Activated T-helper 1 cell treated with Interleukin-2 at 50 U/mL for 16 hours (primary cell): ENCODE measurements around the gene RFNG.
A peak's percentile ranks its signal among the peaks of the same experiment; 100 is the strongest.

Source experiments
- DNase-seq: peaks from one replicate; pipeline ENCODE4 v3.0.0-alpha.2; 2020; ENCODE audit warnings: low read depth

Gene RFNG

GRCh38 chr17:82025401-82026107 lies 26.1 kb downstream of the RFNG start:
- DNase-seq, result no peak

- no peak for DNase-seq
Observed at GRCh38 chr17:82024859-82025258, 26.8 kb downstream of the RFNG start.

GRCh38 chr17:82023447-82024241 lies 28.0 kb downstream of the RFNG start:
- peak; percentile 15 for DNase-seq

DNA sequence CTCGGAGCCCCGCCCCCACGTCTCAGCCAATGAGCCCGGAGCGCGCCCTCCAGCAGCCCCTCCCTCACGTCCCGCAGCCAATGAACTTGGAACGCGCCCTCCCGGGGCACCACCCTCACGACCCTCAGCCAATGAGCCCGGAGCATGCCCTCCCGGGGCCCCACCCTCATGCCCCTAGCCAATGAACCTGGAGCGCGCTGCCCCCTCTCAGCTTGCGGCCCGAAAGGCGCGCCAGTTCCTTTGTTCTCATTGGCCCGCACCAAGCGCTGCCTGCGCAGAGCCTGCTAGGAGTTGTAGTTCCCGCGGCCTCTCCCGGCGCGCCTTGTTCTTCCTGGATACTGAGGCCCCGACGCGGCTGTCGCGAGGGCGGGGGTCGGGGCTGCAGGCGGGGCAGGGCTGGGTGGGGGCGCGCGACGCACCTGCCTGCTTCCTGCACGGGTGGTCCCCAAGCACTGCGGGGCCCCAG lies 28.6 kb downstream of the RFNG start, which contains the start of gene LRRC45:
TSS of gene LRRC45 (plus strand) at position 325 of the 466 bp plus-strand sequence. CDS start 339 bp downstream, outside the sequence.
- DNase-seq, result peak; percentile 100

DNA sequence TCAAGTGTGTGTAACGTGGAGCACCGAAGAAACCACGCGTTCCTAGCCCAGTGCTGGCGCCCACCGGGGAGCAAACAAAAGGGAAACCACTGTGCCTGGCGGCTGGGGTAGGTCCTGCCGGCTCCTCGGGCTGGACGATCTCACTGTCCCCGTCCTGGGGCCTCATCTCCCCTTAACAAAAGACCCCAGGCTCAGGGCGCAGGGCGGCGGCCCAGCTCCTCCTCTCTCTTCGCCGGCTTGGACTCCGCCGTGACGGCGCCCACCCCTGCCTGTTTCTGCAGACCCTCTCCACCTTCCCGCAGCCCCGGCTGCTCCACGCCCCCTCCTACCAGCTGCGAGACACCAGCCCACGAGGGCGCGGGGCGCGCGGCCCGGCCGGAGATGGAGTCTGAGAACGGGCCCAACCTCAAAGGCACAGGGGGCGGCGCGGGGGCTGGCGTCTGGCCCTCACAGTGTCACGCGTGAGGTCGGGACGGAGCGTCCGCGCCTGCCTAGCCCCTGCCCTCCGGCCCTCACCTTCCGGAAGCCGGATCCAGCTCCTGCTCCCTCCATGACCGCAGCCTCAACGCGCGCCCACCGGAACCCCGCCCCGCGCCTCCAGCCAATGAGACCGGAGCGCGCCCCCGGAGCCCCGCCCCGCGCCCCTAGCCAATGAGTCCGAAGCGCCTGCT lies 29.2 kb downstream of the RFNG start, which contains the start of gene CENPX:
TSS of gene CENPX (minus strand) at position 569 of the 671 bp plus-strand sequence. CDS start at position 552, 17 bp downstream.
- DNase-seq, result no peak

DNA sequence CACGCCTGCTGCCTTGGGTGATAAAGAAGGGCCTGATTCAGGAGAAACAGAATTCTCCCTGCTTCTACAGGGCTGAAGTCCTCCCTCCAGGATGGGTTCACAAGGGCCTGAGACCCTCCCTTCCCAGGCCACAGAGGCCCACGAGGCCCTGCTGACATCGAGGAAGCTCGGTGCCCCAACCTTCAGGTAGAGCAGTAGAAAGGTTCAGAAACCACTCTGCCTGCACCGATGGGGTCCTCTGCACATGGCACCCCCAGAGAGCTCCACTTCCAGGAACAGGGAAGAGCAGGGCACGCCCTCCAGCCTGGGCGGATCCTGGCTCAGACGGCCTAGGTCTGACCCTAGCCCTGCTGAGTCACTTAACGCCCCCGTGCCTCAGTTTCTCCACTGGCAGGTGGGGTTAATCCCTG lies 29.7 kb downstream of the RFNG start:
- no peak for DNase-seq

GRCh38 chr17:82021107-82021899 lies 30.3 kb downstream of the RFNG start:
- DNase-seq, result peak; percentile 28

DNA sequence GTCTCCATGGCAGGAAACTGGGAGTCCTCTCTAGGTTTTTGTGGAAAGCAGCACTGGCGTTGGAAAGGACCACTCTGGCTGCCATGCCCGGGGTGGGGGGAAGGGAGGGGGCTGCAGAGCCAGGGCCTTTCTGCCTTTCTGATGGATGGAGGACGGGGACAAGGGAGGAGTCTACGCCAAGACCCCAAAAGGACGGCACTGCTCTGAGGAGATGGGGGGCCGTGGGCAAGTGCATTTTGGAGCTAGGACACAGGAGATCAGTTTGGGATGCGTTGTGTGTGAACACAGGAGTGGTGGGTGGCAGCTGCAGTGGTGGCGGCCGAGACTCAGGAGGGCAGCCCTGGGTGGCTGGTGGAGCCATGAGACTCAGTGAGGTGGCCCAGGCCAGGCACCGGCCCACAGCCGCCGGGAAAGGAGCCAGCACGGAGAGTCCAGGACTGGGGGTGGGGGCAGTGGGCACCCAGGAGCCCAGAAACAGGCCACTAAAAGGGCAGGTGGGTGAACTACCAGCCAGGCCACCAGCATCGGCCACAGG lies 31.0 kb downstream of the RFNG start:
- no peak for DNase-seq

DNA sequence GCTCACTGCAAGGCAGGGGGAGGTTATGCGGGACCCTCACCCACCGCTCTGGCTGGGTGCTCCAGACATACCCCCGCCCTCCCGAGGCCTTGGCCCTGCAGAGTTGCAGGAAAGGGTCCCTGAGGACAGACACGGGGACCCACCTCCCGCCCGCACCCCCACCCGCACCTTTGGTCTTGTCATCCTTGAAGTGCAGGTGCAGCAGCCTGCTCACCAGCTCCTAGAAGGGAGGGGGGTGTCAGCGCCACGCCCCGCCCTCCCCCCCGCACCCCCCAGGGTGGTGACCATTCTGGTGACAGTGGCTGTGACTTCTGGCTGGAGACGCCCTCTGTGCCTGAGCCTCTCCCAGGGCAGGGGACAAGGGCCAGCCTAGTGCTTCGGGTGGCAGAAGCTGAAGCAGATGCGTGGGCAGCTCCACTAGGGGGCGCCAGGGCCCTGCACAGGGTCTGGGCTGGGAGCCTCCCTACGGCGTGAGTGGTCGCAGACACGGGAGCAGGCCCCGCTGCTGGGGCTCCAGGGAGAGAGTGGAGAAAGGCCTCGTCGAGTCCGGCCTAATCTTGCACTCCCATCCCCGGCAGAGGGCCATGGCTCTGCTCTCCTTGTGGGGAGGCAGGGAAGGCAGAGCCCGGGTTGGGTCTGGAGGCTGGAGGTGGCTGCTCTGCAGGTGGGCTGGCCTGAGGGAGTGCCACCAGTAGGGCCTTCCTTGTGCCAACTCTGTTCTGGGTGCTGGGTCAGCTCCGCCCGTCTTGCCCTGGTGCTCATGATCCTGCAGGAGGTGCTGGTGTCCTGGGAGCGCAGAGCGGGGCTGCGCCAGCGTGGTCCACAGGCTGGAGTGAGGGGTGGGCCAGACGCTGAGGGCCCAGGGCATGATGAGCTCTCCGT lies 31.7 kb downstream of the RFNG start:
- peak; percentile 41 for DNase-seq

GRCh38 chr17:82018989-82019689 lies 32.5 kb downstream of the RFNG start:
- no peak for DNase-seq

GRCh38 chr17:82018152-82018988 lies 33.2 kb downstream of the RFNG start:
- DNase-seq, result no peak

GRCh38 chr17:82017612-82018151 lies 33.9 kb downstream of the RFNG start:
- no peak for DNase-seq

- DNase-seq, result no peak
Observed at GRCh38 chr17:82016875-82017459, 34.6 kb downstream of the RFNG start.

DNA sequence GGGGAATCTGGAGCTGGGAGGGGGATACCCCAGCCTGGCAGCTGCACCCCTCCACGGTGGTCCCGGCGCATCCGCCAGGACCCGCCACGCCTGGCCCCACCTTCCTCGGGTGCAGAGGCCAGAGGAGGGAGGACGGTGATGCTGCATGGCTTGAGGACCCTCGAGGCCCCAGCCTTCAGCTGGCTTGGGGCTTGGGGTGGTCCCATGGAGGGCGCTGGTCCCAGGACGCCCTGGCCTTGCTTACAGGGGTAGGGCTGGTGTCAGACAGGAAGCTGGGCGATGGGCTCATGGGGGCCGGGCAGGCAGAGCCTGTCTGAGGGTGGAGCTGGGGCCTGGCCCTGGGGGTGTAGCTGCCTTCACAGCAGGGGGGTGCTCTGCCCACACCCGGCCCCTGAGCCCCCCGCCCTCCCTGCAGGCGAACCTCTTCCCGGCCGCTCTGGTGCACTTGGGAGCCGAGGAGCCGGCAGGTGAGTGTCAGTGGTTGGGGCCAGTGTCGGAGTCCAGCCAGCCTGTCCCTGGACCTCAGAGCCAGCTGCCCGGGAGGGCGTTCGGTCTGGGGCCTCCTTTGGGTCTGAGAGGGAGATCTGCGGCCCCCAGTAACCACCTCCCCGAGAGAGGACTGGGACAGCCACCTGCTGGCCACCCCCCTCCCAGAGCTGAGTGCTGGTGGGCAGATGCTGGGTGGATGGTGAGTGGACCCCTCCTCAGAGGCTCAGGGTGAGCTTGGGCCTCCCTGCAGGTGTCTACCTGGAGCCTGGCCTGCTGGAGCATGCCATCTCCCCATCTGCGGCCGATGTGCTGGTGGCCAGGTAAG lies 35.3 kb downstream of the RFNG start:
- no peak for DNase-seq

DNA sequence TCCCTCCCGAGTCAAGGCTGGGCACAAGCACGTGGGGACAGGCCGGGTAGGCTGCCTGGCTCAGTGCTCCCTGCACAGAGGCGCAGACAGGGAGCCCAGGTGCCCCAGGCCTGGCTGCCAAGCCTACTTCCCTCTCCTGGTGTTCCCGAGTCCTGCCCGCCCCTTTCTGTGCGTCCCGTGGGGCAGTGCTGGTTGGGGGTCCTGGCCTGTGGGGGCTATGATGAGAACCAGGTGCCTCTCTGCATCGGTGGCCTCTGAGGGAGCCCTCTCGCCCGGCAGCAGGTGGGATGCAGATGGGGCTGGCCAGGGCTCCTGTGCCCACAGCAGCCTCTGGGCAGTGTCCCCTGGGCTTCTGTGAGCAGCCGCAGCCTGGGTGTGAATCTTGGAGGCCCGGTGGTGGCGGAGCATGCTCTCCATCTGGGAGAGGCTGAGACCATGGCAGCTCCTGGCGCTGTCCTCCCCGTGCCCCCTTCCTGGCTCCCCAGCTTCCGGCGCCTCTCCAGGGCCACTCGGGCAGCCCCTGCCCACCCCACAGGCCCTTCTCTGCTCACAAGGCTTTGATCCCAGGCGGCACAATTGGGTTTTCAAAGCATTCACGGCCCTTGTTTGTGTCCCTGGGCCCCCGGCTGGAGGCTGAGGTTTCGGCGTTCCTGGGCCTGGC lies 36.2 kb downstream of the RFNG start:
- no peak for DNase-seq

DNA sequence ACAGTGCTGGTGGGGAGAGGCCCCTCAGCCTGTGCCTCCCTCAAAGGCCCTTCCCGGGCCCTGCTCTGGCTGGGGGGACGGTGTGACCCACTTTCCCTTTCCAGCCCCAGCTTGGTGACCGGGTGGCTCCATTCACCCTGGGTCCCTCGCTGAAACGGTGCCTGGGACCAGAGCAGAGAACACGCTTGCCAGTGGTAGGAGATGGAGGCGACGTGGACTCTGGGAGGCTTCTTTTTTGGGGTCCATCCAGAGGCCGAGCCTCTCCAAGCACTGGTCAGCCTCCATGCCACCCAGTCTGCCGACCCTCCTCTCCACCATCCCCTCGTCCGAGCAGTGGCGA lies 36.7 kb downstream of the RFNG start:
- no peak for DNase-seq

GRCh38 chr17:82014432-82014831 lies 37.2 kb downstream of the RFNG start:
- DNase-seq, result no peak
